ENCODE data around the gene DLK1.

Gene DLK1

DNA sequence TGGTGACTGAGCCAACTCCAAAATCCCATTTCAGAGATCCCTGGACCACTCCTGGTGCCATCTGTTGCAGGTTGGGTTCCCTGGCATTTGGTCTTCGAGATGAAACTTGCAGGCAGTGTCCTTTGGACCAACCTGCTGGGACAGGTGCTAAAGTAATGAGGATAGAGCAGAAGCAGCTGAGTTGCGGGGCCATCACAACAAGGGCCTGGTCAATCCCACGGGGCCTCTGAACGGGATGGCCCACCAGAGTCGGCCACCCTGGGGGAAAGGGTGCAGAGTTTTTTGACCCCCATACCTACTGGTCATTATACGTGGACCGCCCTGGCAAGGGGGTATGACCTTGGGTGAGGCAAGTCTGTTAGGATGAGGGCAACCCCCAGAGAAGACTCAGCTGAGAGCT, 39.3 kb downstream of the DLK1 start:
- Histone ChIP-seq H3K27me3 (replicated peaks) (no peaks in the 10 kb centered on the region), H3K27ac (no peak overlapping the region), H3K36me3 (replicated peaks) (no peaks in the 10 kb centered on the region), H3K4me3 (ENCODE audit: low read depth, low read length) (no peak overlapping the region)
- in situ Hi-C loops (cut with HindIII; ENCODE audit: low pct_ligation_motif_present, low sequenced_read_pairs), result no loop called here
- TF ChIP-seq, protein P1, sequence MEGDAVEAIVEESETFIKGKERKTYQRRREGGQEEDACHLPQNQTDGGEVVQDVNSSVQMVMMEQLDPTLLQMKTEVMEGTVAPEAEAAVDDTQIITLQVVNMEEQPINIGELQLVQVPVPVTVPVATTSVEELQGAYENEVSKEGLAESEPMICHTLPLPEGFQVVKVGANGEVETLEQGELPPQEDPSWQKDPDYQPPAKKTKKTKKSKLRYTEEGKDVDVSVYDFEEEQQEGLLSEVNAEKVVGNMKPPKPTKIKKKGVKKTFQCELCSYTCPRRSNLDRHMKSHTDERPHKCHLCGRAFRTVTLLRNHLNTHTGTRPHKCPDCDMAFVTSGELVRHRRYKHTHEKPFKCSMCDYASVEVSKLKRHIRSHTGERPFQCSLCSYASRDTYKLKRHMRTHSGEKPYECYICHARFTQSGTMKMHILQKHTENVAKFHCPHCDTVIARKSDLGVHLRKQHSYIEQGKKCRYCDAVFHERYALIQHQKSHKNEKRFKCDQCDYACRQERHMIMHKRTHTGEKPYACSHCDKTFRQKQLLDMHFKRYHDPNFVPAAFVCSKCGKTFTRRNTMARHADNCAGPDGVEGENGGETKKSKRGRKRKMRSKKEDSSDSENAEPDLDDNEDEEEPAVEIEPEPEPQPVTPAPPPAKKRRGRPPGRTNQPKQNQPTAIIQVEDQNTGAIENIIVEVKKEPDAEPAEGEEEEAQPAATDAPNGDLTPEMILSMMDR (IDR thresholded peaks at IDR 0.05; ENCODE audit: low read depth, low read length, missing control alignments), result no peak
- no peak for DNase-seq

DNA sequence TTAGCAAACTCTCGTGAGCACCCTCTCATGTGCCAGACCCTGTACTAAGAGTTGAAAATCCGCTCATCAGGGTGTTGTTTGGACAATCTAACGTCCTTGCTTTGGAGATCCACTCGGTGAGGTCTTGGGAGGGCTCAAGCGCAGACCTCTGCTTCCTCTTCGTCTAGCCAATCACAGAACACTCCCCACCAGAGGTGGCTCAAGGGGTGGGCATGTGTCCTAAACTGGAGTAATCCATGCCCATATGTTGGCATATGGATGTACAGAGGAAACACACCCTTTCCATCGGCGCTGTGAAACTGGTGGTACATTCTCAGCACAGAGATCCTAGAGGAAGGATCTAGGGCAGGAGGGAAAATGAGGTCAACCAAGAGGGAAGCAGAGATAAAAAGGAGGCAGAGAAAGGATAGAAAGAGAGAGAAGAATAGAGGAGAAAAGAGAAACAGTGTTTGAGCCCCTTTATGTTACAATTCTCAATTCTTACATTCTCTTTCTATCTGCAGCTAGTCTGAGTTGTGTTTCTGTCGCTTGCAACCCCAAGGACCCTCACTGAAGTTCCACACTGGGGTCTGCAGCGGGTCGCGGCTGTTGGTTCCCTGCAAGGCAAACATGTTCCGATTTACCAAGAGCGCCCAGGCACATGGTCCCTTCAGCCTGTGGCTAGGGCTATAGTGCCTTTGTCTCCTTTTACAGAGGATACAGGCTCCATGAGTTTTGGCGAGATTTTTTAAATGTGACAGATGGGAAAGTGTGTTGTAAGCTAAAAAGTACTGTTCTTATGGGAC, 40.5 kb downstream of the DLK1 start:
- in situ Hi-C loops (cut with HindIII; ENCODE audit: low pct_ligation_motif_present, low sequenced_read_pairs), result no loop called here
- no peak overlapping the region for H3K27ac ChIP-seq
- H3K27me3 ChIP-seq (replicated peaks), result no peaks in the 10 kb centered on the region
- no peak overlapping the region for H3K4me3 ChIP-seq (ENCODE audit: low read depth, low read length)
- no peak for DNase-seq
- no peaks in the 10 kb centered on the region for H3K36me3 ChIP-seq (replicated peaks)
- TF ChIP-seq, protein P1 (IDR thresholded peaks at IDR 0.05; ENCODE audit: low read depth, low read length, missing control alignments), result no peak

GRCh38 chr14:100767788-100768536, 41.3 kb downstream of the DLK1 start:
- Histone ChIP-seq H3K4me3 (ENCODE audit: low read depth, low read length) (no peak overlapping the region), H3K36me3 (replicated peaks) (no peaks in the 10 kb centered on the region), H3K27ac (no peak overlapping the region), H3K27me3 (replicated peaks) (no peaks in the 10 kb centered on the region)
- no peak for DNase-seq
- in situ Hi-C loops (cut with HindIII; ENCODE audit: low pct_ligation_motif_present, low sequenced_read_pairs), result no loop called here
- TF ChIP-seq, protein P1 (IDR thresholded peaks at IDR 0.05; ENCODE audit: low read depth, low read length, missing control alignments), result no peak

DNA sequence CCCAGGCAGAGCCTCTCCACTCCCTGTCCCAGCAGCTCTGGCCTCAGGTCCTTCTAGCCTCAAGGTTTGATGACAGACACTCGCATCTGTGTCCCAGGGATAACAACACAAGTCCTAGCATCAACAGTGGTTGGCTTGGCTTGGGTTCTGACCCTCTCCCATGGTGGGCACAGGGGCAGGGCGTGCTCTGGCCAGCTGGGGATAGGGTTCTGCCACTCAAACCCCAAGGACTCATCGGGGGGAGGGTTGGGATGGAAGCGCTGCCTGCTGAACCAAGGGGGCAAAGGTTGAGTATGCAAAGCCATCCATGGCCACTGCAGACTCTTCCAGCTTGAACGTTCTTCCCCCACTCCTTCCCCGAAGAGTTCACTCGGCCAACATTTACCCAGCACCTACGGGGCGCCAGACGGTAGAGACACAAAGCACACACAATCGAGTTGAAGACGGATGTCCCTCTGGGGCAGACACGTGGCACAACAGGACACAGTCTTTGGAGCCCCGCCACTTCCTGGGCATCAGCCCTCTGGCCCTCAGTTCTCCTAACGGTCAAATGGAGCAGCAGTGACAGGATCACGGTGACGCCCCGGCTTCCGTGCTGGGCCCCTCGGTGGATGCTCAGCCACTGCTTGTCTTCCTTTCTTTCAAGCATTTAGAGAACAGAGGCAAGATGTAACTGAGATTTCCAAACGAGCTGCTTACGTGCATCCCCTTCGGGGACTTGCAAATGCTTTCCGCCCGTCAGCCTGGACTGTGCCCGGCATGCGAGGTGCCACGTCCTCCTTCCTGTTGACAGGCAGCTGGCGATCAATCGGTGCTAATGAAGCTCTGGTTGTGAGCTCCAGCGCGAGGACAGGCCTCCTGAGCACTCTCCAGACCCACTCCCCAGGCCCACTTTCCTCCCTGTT, 42.6 kb downstream of the DLK1 start:
- DNase-seq, result no peak
- in situ Hi-C loops (cut with HindIII; ENCODE audit: low pct_ligation_motif_present, low sequenced_read_pairs), result no loop called here
- Histone ChIP-seq H3K4me3 (ENCODE audit: low read depth, low read length) (no peak overlapping the region), H3K27me3 (replicated peaks) (no peaks in the 10 kb centered on the region), H3K27ac (no peak overlapping the region), H3K36me3 (replicated peaks) (no peaks in the 10 kb centered on the region)
- TF ChIP-seq, protein P1 (IDR thresholded peaks at IDR 0.05; ENCODE audit: low read depth, low read length, missing control alignments), result no peak

DNA sequence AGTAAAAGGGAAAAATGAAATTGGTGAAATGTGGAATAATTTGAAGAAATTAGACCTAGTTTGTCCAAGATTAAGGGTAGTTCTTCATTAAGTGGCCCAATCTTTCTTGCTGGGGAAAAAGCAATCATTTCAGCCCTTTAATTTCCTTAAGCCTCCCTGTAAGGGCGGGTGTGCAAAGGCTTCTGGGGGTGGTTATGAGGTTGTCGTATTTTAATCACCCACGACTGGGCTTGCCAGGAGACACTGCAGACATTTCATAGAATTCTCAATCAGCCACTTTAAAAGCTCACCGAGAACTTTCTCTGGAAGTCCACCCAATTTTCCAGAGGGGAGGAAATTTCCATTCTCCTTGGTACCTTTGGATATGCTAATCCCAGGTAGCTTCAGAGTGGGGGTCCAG, 43.4 kb downstream of the DLK1 start:
- Histone ChIP-seq H3K4me3 (ENCODE audit: low read depth, low read length) (no peak overlapping the region), H3K27me3 (replicated peaks) (no peaks in the 10 kb centered on the region), H3K36me3 (replicated peaks) (no peaks in the 10 kb centered on the region), H3K27ac (no peak overlapping the region)
- in situ Hi-C loops (cut with HindIII; ENCODE audit: low pct_ligation_motif_present, low sequenced_read_pairs), result no loop called here
- DNase-seq, result no peak
- TF ChIP-seq, protein P1 (IDR thresholded peaks at IDR 0.05; ENCODE audit: low read depth, low read length, missing control alignments), result no peak
